K562 (cell line): ENCODE results near the gene RPL27. TPM values are rescaled to one million over a fixed set of nuclear protein-coding genes. Genes with fewer than 3 reads are reported as not detected.

ENCODE experiments used
- CHD1 ChIP-seq: fragments of 200-600 bp; sonication (generic); IDR thresholded peaks from one replicate; pipeline ENCODE4 v1.6.1; 2012; ENCODE audit warnings: mild to moderate bottlenecking, moderate library complexity, low read length, inconsistent platforms
- E2F1 ChIP-seq: sonication (generic); formaldehyde crosslinking; IDR thresholded peaks from 2 replicates; pipeline ENCODE4 v1.8.1; 2023; ENCODE audit warnings: mild to moderate bottlenecking, missing genetic modification reagents, moderate library complexity
- FOS ChIP-seq: IDR thresholded peaks from 3 replicates; pipeline ENCODE4 v1.6.1; 2011; ENCODE audit not compliant: insufficient read length; ENCODE audit errors: extremely low read depth
- FOXP4 ChIP-seq: sonication (generic); formaldehyde crosslinking; IDR thresholded peaks from 2 replicates; pipeline ENCODE4 v1.8.0; 2022; ENCODE audit warnings: mild to moderate bottlenecking, missing genetic modification reagents, borderline replicate concordance
- MYNN ChIP-seq, 2 experiments: sonication (generic); formaldehyde crosslinking in 1 of 2; IDR thresholded peaks; 2 replicates each; pipeline versions ENCODE4 v1.5.0 to v1.6.1; 2016 to 2020; ENCODE audit warnings: antibody characterized with exemption in 1 of 2, missing genetic modification reagents in 1 of 2
- PRPF4 ChIP-seq: fragments of 200-400 bp; formaldehyde crosslinking; IDR thresholded peaks from one replicate; pipeline ENCODE4 v1.6.1; 2017; ENCODE audit warnings: low read length, low read depth, mild to moderate bottlenecking; ENCODE audit not compliant: insufficient read depth, poor library complexity, severe bottlenecking
- RERE ChIP-seq: sonication (generic); formaldehyde crosslinking; IDR thresholded peaks from 2 replicates; pipeline ENCODE4 v1.8.0; 2023; ENCODE audit warnings: missing genetic modification reagents, mild to moderate bottlenecking, borderline replicate concordance
- RHOXF2B ChIP-seq: fragments of 250-450 bp; sonication (Bioruptor Pico); conservative IDR thresholded peaks from 2 replicates; pipeline ENCODE4 v1.5.1; 2021
- SMAD1 ChIP-seq: fragments of 150-350 bp; IDR thresholded peaks from 2 replicates; pipeline ENCODE4 v1.6.1; 2014; ENCODE audit warnings: low read length, low read depth; ENCODE audit not compliant: partially characterized antibody
- THRB ChIP-seq: fragments of 450-650 bp; formaldehyde crosslinking; conservative IDR thresholded peaks from 2 replicates; pipeline ENCODE4 v1.4.0; 2022; ENCODE audit warnings: mild to moderate bottlenecking, missing genetic modification characterization
- USF1 ChIP-seq: sonication (generic); formaldehyde crosslinking; IDR thresholded peaks from 2 replicates; pipeline ENCODE4 v1.9.0; 2022; ENCODE audit warnings: mild to moderate bottlenecking, missing genetic modification reagents
- USF2 ChIP-seq: sonication (generic); formaldehyde crosslinking; IDR thresholded peaks from 2 replicates; pipeline ENCODE4 v1.5.0; 2020; ENCODE audit warnings: missing genetic modification reagents
- ZFP1 ChIP-seq: fragments of 450-650 bp; formaldehyde crosslinking; IDR thresholded peaks from 2 replicates; pipeline ENCODE4 v1.4.0; 2020; ENCODE audit warnings: mild to moderate bottlenecking, mixed read lengths
- polyA plus RNA-seq, 8 experiments: library from polyadenylated mRNA; depleted of rRNA in 4 of 8; stranded (reverse) in 5 of 8; unstranded in 3 of 8; fragments of >200 nt; fragmentation: Nextera tagmentation in 2 of 8; fragmentation: Illumina TruSeq in 1 of 8; extraction: Ambion mirVana in 2 of 8; extraction: Trizol in 1 of 8; gene quantifications; 2 replicates each; pipeline versions ENCODE4 v1.2.1 to v1.2.3, GENCODE V29; 2011 to 2014; ENCODE audit warnings: inconsistent platforms in 1 of 8, missing spikeins in 1 of 8
- total RNA-seq, 7 experiments: library from RNA; depleted of rRNA in 6 of 7; stranded (reverse); fragments of >200 nt in 6 of 7; fragmentation: Illumina TruSeq in 2 of 7; extraction: Trizol in 2 of 7; gene quantifications; 2 replicates each; pipeline versions ENCODE4 v1.2.1 to v1.2.3, GENCODE V29; 2011 to 2021; ENCODE audit warnings: low replicate concordance in 1 of 7

RPL27 gene
- total and polyA plus RNA-seq, 9 of the 15 experiments (the other 6 are each of a cell fraction or from before 2014, with no cell fraction given): 1,539 to 6,155 (median 3,710) TPM

GRCh38 chr17:42979511-42980273 lies 18.5 kb upstream of the RPL27 start, which contains the start of gene PTGES3L (continued):
- no peak for TF ChIP-seq THRB
- TF ChIP-seq MYNN (IDR thresholded peaks at IDR 0.05): 0 out of 2 replicates have a peak, but pooled peaks have one; percentile 45
- no peak for TF ChIP-seq MYNN (CRISPR knock-in tag; IDR thresholded peaks at IDR 0.05)
- no peak for TF ChIP-seq RERE (CRISPR knock-in tag)
- peak; percentile 16 for TF ChIP-seq CHD1
- TF ChIP-seq USF1 (CRISPR knock-in tag): no peak
- TF ChIP-seq USF2 (CRISPR knock-in tag): no peak
- TF ChIP-seq PRPF4: no peak
- TF ChIP-seq FOS: no peak
- no peak for TF ChIP-seq FOXP4 (CRISPR knock-in tag)
- TF ChIP-seq RHOXF2B (CRISPR knock-in tag): no peak
- TF ChIP-seq E2F1 (CRISPR knock-in tag): no peak
- TF ChIP-seq ZFP1 (CRISPR knock-in tag): no peak
- no peak for TF ChIP-seq SMAD1
